GOT3 (cell line): ENCODE measurements around the gene TRPM2.
A peak's percentile ranks its signal among the peaks of the same experiment; 100 is the strongest.
"Not testable (repeated sequence)": the region's sequence is repeated elsewhere in the genome, so short reads cannot be mapped to it uniquely, and the experiment has no call there.

ENCODE experiments used
- DNase-seq: peaks from one replicate; lab custom pipeline; 2025; ENCODE audit warnings: mixed read lengths; lab: John Stamatoyannopoulos, UW

Gene TRPM2

GRCh38 chr21:44335266-44336059, 18.0 kb upstream of the TRPM2 start:
- no peak for DNase-seq

GRCh38 chr21:44337449-44337848, 16.0 kb upstream of the TRPM2 start:
- no peak for DNase-seq

GRCh38 chr21:44337941-44338895, 15.2 kb upstream of the TRPM2 start:
- no peak for DNase-seq

- DNase-seq = peak; percentile 95
Observed at GRCh38 chr21:44338971-44339910, 14.2 kb upstream of the TRPM2 start, which contains the start of gene CFAP410. TSS of gene CFAP410 (minus strand) at chr21:44339390. CDS start at chr21:44339194, 196 bp downstream.

GRCh38 chr21:44341726-44342458, 11.5 kb upstream of the TRPM2 start:
- DNase-seq = not testable (repeated sequence)

- DNase-seq = not testable (repeated sequence)
Observed at GRCh38 chr21:44342981-44343380, 10.4 kb upstream of the TRPM2 start.

GRCh38 chr21:44344541-44345183, 8.8 kb upstream of the TRPM2 start:
- DNase-seq = no peak

- DNase-seq = no peak
Observed at GRCh38 chr21:44345495-44345894, 7.9 kb upstream of the TRPM2 start.

GRCh38 chr21:44347911-44348451, 5.4 kb upstream of the TRPM2 start:
- DNase-seq = no peak

- DNase-seq = no peak
Observed at GRCh38 chr21:44348861-44349260, 4.6 kb upstream of the TRPM2 start.

- DNase-seq = no peak
Observed at GRCh38 chr21:44349416-44349846, 4.0 kb upstream of the TRPM2 start.

GRCh38 chr21:44349847-44350772, 3.3 kb upstream of the TRPM2 start:
- no peak for DNase-seq

- no peak for DNase-seq
Observed at GRCh38 chr21:44350773-44351481, 2.5 kb upstream of the TRPM2 start.

- DNase-seq = no peak
Observed at GRCh38 chr21:44351535-44352252, 1.7 kb upstream of the TRPM2 start.

- no peak for DNase-seq
Observed at GRCh38 chr21:44352253-44352860, 1.1 kb upstream of the TRPM2 start.

- DNase-seq = no peak
Observed at GRCh38 chr21:44354001-44354405, 582 bp downstream of the TRPM2 start.
